22Rv1 (cell line): ENCODE measurements around the gene DIPK1B.

ENCODE experiments used
- CTCF ChIP-seq: fragments of 450-650 bp; IDR thresholded peaks from 2 replicates; pipeline ENCODE4 v1.5.1; 2017; ENCODE audit warnings: mild to moderate bottlenecking
- ZFX ChIP-seq: fragments of 450-650 bp; IDR thresholded peaks from 2 replicates; pipeline ENCODE4 v1.6.1; 2017; ENCODE audit warnings: antibody characterized with exemption, borderline replicate concordance

GRCh38 chr9:136685790-136686533 is 26.4 kb upstream of the DIPK1B start:
- TF ChIP-seq CTCF (no peak), ZFX (no peak)
